HG03045 (cell line): ENCODE measurements around the gene ACTR3C.
"Not testable (repeated sequence)": the region's sequence is repeated elsewhere in the genome, so short reads cannot be mapped to it uniquely, and the experiment has no call there.

Experiments
- ATAC-seq: cut with Tn5 transposase; IDR thresholded peaks from one replicate; pipeline ENCODE4 v1.9.1; 2021; ENCODE audit warnings: mild to moderate bottlenecking, moderate library complexity; ENCODE audit not compliant: unreplicated experiment

ACTR3C gene

DNA sequence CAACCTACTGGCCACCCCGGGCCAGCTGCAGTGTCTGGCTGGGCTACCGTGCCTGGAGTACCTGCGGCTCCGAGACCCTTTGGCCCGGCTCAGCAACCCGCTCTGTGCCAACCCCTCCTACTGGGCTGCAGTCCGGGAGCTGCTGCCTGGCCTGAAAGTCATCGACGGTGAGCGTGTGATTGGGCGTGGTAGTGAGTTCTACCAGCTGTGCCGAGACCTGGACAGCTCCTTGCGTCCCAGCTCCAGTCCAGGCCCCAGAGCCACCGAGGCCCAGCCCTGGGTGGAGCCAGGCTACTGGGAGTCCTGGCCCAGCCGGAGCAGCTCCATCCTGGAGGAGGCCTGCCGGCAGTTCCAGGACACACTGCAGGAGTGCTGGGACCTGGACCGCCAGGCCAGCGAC is 13.8 kb upstream of the ACTR3C start:
- ATAC-seq = no peak

DNA sequence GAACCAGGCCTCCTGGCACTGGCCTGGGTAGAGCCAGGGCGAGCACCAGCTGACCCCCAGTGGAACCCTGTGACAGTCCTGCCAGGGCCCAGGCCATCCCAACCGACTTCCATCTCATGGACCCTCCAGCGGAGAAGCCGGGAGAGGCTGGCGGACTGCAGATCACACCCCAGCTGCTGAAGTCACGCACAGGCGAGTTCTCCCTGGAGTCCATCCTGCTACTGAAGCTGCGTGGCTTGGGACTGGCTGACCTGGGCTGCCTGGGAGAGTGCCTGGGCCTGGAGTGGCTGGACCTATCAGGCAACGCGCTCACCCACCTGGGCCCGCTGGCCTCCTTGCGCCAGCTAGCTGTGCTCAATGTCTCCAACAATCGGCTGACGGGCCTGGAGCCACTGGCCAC is 13.4 kb upstream of the ACTR3C start:
- no peak for ATAC-seq

DNA sequence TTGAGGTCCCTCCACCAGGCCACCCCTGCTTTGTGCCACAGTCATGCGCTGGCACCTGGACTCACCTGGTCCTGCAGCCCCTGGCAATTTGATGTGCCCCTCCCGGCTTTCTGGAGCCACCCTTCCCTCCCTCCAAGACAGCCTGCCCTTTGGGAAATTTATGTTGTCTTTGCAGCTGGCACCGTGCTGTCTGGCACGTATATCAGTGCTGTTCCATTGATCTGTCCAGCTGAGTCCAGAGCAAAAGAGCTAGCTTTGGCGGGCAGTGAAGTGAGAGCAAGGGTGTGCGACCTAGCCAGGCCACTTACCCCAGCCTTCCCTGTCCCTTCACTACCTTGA is 12.4 kb upstream of the ACTR3C start:
- ATAC-seq = no peak

DNA sequence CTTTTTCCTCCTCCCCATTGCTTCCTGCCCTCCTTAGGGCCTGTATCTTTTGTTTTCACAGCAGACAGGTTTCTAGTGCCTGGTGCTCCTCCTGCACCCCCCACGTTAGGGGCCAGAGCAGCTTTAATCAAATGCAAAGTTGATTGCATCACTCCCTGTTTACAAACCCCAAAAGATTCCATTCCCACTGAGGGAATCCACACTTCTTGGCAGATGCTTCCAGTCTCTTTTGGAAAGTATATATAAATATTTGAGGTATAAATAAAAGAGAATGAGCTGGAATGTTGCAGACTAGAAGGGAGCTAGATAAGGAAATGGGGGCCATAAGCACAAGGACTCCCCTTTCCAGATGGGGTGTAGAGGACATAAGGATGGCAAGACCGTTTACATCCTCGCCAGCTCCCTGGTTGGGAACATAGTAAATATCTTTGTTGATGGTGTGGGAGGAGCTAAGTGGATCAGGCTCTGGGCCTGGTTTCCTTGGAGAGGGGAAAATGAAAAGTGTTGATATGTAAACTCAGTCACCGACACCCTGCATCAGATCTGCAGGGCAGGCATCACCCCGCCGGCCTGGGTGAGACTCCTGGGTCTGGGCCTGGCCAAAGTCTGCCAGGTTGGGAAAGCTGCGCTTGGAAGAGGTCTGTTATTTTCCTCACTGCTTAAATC is 11.9 kb upstream of the ACTR3C start:
- no peak for ATAC-seq

DNA sequence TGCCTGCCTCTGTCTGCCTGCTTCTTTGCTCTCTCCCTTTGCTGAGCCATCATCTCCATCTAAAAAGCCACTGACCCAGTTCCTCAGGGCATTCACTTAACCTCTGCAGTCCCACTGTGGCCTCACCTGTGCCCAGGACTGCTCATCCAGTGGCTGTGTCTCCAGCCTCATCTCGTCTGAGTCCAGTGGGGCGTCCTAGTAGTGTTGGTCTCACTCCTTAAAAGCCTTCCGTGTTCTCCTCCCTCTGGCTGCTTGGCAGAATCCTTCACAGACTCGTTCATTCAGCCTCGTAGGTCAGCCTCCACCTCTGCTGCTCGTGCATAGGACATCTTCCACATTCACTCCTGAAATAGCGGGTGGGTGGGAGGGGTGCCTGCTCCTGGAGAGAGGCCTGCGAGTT is 10.8 kb upstream of the ACTR3C start:
- ATAC-seq = no peak

DNA sequence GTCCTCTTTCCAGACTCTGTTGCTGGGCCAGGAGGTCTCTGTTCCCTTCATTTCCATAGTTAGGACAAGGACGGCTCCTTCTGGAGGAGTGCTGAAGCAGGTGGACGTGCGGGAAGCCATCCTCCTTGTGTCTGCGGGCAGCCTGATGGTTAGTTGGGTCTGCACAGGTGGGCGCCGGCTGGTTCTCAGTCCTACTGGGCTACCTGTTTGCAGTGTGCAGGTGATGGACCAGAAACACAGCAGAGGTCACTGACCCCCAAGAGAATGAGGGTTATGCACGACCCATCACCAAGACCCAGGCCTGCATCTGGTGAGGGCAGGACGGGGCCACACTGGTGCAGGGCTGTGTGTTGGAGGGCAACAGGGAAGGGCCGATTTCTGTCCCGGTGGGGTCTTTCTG is 10.3 kb upstream of the ACTR3C start:
- ATAC-seq = no peak

DNA sequence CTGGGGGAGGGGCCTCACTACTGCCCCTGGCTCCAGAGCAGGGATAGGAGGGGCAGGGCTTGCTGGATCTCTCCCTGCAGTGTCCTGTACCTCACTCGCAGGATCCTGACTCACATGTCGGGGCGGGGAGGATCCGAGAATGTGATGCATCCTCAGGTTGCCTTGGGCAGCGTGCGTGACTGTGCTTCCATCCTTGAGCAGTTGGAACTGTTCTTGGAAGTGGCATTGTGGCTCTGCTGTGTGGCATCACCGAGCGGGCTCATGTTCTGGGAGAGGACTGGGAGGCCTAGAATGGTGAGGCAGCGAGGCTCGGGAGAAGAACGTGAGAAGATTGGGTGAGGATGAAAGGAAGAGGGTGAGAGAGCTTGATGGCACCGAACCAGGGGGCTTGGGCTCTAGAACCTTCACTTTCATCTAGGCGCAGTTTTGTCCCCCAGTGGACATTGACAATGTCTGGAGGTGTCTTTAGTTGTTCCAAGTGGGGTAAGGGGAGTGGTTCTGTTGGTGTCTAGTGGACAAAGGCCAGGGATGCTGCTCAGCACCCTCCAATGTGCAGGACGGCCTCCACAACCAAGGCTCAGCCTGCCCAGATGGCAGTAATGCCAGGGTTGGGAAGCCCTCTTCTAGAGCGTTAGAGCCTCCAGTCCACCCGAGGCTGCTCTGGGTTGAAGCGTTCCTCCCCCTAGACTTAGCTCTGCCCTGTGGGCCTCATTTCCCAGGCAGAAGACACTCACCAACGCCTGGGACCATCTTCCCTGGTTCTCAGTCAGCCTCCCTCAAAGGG is 9.7 kb upstream of the ACTR3C start:
- ATAC-seq = no peak

DNA sequence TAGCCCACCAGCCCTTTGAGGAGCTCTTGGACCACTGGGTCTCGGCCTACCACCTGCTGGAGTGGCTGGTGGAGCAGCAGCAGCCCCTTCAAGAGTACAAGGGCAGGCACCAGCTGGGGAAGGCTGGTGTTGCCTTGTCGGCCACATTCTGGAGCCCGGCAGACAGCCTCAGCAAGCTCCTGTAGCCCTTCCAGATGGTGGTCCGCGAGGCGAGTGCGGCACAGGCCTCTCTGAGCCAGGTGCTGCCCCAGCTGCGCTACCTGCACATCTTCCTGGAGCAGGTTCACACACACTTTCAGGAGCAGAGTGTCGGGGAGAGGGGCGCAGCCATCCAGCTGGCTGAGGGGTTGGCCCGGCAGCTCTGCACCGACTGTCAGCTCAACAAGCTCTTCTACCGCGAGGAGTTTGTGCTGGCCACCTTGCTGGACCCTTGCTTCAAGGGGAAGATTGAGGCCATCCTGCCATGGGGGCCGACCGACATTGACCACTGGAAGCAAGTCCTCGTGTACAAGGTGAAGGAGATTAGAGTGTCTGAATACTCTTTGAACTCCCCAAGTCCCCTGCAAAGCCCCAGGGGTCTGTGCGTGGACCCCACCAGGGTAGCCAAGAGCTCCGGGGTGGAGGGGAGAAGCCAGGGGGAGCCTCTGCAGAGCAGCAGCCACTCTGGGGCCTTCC is 7.0 kb upstream of the ACTR3C start:
- no peak for ATAC-seq

DNA sequence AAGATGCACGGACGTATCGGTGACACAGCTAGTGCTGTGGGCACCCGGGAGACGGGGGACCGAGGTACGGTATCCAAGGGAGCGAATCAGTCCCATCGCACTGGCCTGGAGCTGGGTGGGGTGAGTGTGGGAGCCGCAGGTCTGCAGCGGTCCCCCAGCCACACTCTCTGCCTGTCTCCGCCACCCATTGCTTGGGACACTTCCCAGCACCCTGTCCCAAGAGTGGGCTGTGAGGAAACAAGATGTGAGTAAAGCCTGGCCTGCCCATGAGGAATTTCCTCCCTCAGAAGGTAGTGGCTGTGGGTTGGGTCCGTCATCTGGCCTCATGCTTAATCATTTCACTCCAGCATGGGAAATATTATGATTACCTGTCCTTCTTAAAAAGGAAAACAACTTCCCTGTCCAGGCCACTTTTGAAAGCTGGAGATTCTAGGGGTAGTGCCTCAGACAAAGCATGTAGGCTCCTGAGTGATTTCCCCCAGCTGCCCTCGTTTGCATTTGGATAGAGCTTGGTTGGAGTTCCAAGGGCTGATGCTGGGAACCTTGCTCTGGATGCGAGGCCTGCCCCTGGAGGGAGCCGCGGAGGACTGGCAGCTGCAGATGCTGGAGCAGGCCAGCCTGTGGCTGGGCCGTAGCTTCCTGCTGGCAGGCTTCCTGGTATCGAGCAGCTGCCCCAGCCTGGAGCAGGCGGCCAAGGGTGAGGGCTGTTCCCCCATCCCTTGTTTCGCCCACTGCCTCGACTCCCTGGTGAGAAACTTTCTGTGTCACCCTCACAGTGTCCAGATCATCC is 6.2 kb upstream of the ACTR3C start:
- ATAC-seq = no peak

DNA sequence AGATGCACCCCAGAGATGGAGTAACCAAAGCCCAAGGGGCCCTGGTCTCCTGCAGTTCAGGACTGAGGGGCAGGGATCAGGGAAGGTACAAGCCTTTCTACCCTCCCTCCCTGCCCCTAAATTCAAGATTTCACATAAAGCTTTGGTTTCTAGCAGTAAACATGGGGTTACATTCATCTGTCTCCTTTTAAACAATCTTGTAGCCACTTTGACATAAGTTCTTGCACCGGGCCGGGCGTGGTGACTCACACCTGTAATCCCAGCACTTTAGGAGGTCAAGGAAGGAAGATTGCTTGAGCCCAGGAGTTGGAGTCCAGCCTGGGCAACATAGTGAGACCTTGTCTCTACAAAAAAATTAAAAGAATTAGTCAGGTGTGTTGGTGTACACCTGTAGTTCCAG is 4.0 kb upstream of the ACTR3C start:
- no peak for ATAC-seq

DNA sequence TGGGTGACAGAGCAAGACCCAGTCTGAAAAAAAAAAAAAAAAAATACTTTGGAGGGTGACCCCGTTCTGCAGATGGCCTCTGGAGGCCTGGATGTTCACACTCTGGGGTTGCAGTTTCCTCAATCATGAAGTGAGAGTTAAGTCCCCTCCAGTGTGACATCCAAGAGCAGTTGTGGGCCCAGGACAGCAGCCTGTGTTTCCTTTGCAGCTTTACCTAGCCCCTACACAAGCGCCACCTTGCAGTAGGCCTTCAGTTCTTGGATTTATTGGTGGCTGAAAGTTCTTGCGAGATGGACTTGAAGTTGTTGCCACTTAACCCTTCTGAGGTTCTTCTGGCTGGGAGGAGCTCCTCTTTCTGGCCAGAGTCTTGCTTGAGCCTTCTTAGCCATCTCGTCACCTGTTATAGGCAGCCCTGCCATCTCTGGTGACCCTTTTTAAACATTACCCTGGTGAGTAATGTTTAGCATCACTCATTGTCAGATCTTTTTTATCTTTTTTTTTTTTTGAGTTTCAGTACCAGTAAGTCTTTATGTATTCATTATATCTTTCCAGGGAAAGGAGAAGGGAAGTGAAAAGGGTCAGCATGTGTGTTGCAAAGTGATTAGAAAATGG is 3.4 kb upstream of the ACTR3C start:
- no peak for ATAC-seq

DNA sequence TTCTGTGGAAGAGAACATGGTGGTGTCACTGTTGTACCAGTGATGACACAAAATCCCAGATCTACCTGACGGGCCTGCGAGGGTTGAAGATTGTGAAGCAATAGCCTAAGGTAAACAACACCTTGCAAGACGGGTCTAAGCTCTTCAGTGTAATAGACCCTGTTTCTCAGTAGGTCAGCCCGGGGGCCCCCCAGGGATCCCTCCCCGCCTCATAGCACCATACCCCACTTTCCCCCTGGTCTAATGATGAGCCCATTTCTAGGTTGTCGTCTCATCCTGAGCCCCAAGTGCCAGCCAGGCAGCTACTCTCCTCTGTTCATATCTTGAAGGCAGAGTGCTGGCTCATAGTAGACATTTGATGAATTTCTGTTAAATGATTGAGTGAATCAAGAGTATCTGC is 2.6 kb upstream of the ACTR3C start:
- ATAC-seq = no peak

DNA sequence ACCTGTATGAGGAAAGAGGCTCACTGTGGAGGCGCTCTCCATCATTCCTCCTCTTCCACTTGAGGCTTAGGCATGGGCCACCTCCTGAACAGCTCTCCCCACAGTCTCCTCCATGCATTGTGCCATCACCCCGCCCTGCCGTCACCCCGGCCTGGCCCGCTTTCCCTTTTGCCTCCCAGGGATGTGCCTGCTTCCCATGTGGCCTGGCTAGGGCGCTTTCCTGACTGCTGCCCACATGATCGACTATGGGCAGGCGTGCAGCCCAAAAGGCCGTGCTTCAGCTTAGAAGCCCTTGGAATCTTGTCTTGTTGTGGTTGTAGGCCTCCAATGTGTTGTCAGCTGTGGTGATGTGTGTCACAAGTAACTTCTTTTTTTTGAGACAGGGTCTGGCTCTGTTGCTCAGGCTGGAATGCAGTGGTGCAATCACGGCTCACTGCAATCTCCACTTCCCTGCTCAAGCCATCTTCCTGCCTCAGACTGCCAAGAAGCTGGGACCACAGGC is 1.8 kb upstream of the ACTR3C start:
- no peak for ATAC-seq

DNA sequence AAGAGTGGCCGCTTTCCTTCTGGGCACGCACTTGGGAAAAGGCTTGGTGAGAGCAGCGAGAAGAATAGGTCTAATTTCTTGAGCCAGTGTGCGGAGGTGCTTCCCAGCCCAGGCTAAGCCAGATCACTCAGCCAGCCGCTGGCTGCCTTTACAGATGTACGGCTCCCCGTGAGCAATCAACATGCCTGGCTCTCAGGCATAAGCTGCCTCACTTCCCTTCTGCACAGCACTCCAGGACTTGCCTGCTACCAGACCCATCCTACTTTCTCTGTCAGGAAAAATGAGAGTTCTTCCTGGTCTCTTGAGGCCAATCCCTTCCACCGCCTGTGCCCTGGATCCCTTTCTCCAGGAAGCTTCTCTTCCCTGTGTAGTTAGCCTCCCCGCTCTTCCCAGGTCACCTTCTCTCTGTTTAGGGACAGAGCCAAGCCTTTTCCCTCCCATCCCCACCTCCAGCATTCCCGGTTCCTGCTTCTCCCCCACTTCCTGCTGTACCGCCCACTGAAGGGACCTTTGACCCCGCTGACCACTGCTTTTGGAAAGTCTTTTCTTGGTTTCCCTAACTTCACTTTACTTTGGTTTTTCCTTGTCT is 1.1 kb upstream of the ACTR3C start:
- ATAC-seq = no peak

DNA sequence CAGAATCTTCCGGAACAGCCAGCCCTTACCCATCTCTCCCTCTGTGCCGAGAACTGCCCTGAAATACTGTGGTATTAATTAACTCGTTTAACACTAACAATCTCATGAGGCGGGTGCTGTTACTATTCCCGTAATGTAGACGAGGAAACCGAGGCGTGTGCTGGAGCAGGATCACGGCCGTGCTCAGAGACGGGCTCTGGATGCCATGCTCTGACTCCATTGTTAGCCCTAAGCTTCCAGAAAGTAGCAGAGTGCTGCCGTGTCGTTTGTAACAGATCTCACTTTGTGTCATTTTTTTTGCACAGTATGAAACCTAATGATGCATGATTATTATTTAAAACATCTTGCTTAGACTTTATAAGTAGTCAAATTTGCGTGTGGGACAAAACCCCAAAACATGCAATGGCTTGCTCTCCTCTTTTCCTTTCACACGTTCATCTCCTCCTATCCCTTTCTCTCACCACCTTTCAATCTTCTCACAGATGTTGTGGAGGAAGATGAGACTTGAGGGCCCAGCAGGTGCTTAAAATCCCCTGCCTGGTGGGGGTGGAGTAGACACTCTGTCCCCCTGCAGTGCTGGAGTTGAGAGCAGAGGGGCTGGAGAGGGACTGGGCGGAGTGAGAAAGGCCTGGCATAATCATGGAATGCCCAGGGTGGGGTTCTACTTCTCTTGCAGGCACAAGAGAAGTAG is 482 bp upstream of the ACTR3C start:
- peak; percentile 29 for ATAC-seq

DNA sequence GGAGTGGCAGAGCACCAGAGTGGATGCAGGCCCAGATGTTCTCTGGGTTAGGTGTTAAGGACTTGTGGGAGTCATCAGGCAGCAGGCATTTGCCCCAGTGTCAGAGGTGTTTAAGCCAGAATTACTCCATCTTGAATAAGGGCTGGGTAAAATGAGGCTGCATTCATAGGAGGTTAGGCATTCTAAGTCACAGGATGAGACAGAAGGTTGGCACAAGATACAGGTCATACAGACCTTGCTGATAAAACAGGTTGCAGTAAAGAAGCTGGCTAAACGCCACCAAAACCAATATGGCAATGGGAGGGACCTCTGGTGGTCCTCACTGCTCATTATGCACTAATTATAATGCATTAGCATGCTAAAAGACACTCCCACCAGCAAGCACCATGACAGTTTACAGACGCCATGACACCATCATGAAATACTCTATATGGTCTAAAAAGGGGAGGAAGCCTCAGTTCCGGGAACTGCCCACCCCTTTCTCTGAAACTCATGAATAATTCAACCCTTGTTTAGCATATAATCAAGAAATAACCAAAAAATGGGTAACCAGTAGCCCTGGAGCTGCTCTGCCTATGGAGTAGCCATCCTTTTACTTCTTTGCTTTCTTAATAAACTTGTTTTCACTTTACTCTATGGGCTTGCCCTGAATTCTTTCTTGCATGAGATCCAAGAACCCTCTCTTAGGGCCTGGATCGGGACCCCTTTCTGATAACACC is 1.1 kb downstream of the ACTR3C start:
- ATAC-seq = no peak

DNA sequence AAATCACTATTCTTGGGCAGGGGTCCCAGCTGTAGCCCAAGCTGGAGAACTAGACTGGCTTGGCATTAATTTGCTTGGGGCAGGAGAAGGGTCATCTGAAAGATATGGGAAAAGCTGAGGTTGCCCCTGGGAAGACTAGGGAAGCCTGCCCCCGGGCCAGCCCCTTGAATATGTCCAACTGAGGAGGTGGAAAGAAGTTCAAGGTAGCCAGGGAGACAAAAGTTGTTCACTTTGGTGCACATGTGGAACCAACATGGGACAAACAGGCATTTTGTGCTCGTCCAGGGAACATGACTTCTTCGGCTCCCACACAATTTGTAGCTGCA is 1.6 kb downstream of the ACTR3C start:
- no peak for ATAC-seq

DNA sequence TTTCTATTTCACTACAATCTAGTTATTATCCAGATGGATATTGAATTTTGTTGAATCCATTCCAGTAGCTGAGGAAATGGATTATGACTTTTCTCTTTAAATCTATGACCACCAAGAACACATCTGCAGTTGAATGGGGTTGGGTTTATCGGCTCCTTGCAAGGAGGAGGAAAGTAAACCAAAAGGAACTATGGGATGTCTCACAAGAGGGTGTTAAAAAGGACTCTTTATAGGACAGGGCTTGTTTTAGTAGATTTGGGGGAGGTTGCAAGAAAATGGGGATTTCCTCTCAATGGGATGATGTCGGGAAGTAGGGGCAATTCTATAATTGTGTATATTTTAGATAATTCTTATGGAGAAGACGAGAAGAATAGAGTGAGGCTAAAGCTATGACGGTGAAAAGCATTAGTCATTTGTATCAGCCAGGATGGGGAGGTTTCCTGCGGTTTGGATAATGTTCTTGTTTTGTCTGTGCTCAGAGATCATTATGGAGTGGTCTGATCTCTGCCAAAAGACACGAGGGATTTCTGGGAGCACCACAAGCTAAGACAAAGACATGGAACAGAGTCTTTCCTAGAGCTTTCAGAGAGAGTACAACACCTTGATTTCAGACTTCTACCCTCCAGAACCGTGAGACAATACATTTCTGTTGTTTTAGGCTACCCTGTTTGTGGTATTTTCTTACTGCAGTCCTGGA is 5.4 kb downstream of the ACTR3C start:
- no peak for ATAC-seq

DNA sequence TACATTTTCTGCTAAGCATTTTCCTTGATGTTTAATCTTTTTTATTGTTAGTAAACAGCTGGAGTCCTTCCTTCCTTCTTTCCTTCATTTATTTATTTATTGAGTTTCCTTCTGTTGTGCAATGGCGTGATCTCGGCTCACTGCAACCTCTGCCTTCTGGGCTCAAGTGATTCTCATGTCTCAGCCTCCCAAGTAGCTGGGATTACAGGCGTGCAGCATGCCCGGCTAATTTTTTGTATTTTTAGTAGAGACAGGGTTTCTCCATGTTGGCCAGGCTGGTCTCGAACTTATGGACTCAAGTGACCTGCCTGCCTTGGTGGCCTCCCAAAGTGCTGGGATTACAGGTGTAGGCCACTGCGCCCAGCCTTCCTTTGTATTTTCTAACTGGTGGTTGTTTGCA is 6.4 kb downstream of the ACTR3C start:
- not testable (repeated sequence) for ATAC-seq
